Transverse colon (tissue), 4 donors: ENCODE results near the gene ZNF737.
"Not testable (repeated sequence)": the region's sequence is repeated elsewhere in the genome, so short reads cannot be mapped to it uniquely, and the experiment has no call there.

Experiments
- CTCF ChIP-seq, 5 experiments: fragments of 200-600 bp in 3 of 5; fragments of 450-650 bp in 2 of 5; sonication (generic) in 3 of 5; IDR thresholded peaks; 1 replicate in 2 of 5; 2 replicates in 3 of 5; pipeline ENCODE4 v1.5.1; 2016 to 2017; ENCODE audit warnings: antibody characterized with exemption in 5 of 5, inconsistent platforms in 3 of 5, mild to moderate bottlenecking in 2 of 5, moderate library complexity in 1 of 5
- EP300 ChIP-seq: sonication (generic); formaldehyde crosslinking; IDR thresholded peaks from one replicate; pipeline ENCODE4 v1.6.1; 2017; ENCODE audit warnings: antibody characterized with exemption, low read depth
- POLR2AphosphoS5 ChIP-seq, 3 donors: sonication (generic); formaldehyde crosslinking; IDR thresholded peaks; one replicate each; pipeline ENCODE4 v1.6.1; 2016; ENCODE audit warnings: antibody characterized with exemption in 3 of 3

DNA sequence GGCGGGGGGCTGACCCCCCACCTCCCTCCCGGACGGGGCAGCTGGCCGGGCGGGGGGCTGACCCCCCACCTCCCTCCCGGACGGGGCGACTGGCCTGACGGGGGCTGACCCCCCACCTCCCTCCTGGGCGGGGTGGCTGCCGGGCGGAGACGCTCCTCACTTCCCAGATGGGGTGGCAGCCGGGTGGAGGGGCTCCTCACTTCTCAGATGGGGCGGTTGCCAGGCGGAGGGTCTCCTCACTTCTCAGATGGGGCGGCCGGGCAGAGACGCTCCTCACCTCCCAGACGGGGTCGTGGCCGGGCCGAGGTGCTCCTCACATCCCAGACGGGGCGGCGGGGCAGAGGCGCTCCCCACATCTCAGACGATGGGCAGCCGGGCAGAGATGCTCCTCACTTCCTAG lies 35.3 kb downstream of the ZNF737 start:
- TF ChIP-seq CTCF (IDR thresholded peaks at IDR 0.05); POLR2AphosphoS5 (IDR thresholded peaks at IDR 0.05); EP300: not testable (repeated sequence)
